NCI-H1092 treated with DMSO at 0.1 percent for 48 hours (cell line): ENCODE measurements around the gene COL7A1.
"Not testable (repeated sequence)": the region's sequence is repeated elsewhere in the genome, so short reads cannot be mapped to it uniquely, and the experiment has no call there.

Experiments
- DNase-seq: peaks from one replicate; lab custom pipeline; 2025; lab: John Stamatoyannopoulos, UW

Gene COL7A1

GRCh38 chr3:48543271-48543866, 51.8 kb downstream of the COL7A1 start:
- no peak for DNase-seq

GRCh38 chr3:48538451-48538850, 56.7 kb downstream of the COL7A1 start:
- DNase-seq, result no peak

- no peak for DNase-seq
Observed at GRCh38 chr3:48536785-48537184, 58.3 kb downstream of the COL7A1 start.

- no peak for DNase-seq
Observed at GRCh38 chr3:48536116-48536515, 59.0 kb downstream of the COL7A1 start.

GRCh38 chr3:48535578-48535977, 59.6 kb downstream of the COL7A1 start:
- DNase-seq, result no peak

- no peak for DNase-seq
Observed at GRCh38 chr3:48532977-48533337, 62.2 kb downstream of the COL7A1 start.

- DNase-seq, result no peak
Observed at GRCh38 chr3:48532271-48532976, 62.7 kb downstream of the COL7A1 start.

- not testable (repeated sequence) for DNase-seq
Observed at GRCh38 chr3:48530701-48531100, 64.4 kb downstream of the COL7A1 start.

- DNase-seq, result no peak
Observed at GRCh38 chr3:48528754-48529153, 66.4 kb downstream of the COL7A1 start.

- no peak for DNase-seq
Observed at GRCh38 chr3:48528048-48528447, 67.1 kb downstream of the COL7A1 start.

GRCh38 chr3:48524970-48525369, 70.2 kb downstream of the COL7A1 start:
- DNase-seq, result no peak

- no peak for DNase-seq
Observed at GRCh38 chr3:48521635-48522034, 73.5 kb downstream of the COL7A1 start.

- no peak for DNase-seq
Observed at GRCh38 chr3:48519277-48519643, 75.9 kb downstream of the COL7A1 start.

GRCh38 chr3:48518638-48519276, 76.4 kb downstream of the COL7A1 start:
- DNase-seq, result no peak

GRCh38 chr3:48518069-48518468, 77.1 kb downstream of the COL7A1 start:
- no peak for DNase-seq

- DNase-seq, result no peak
Observed at GRCh38 chr3:48516571-48516970, 78.6 kb downstream of the COL7A1 start.

- DNase-seq, result no peak
Observed at GRCh38 chr3:48514431-48515227, 80.5 kb downstream of the COL7A1 start.
